ENCODE results near the gene ENTPD2. TPM values are rescaled to one million over a fixed set of nuclear protein-coding genes. Genes with fewer than 3 reads are reported as not detected.
A peak's percentile ranks its signal among the peaks of the same experiment; 100 is the strongest.

Gene ENTPD2
- total and polyA plus RNA-seq, 12 donors = 0.32 to 3.3 (median 1.6) TPM

- intact Hi-C loops (cut with DNase I) = loop anchor here in 1 of 10 donors (10.0 kb wide), 1 partner anchor 178 kb away; the partner anchor contains the start of genes AJM1 and PHPT1
- TF ChIP-seq, protein P1, sequence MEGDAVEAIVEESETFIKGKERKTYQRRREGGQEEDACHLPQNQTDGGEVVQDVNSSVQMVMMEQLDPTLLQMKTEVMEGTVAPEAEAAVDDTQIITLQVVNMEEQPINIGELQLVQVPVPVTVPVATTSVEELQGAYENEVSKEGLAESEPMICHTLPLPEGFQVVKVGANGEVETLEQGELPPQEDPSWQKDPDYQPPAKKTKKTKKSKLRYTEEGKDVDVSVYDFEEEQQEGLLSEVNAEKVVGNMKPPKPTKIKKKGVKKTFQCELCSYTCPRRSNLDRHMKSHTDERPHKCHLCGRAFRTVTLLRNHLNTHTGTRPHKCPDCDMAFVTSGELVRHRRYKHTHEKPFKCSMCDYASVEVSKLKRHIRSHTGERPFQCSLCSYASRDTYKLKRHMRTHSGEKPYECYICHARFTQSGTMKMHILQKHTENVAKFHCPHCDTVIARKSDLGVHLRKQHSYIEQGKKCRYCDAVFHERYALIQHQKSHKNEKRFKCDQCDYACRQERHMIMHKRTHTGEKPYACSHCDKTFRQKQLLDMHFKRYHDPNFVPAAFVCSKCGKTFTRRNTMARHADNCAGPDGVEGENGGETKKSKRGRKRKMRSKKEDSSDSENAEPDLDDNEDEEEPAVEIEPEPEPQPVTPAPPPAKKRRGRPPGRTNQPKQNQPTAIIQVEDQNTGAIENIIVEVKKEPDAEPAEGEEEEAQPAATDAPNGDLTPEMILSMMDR (IDR thresholded peaks at IDR 0.05) = no peak
- H3K36me3 ChIP-seq = peaks cover 0 to 37% (median 4%) of the 10 kb centered on the region in 9 donors
- no peaks in the 10 kb centered on the region for H3K9me3 ChIP-seq
- DNase-seq (no peak), ATAC-seq (no peak)
- H3K27me3 ChIP-seq = no peaks in the 10 kb centered on the region
- 93 to 94% methylated on average over 23 of the region's 23 CpGs for WGBS, 2 donors
- H3K4me1 ChIP-seq = peaks cover 8 to 16% (median 12%) of the 10 kb centered on the region in 9 donors
- H3K4me3 ChIP-seq = no peak overlapping the region
- no peak overlapping the region for H3K27ac ChIP-seq
Observed at GRCh38 chr9:137022662-137023008, 31.2 kb downstream of the ENTPD2 start.

- Histone ChIP-seq H3K4me3 (no peak overlapping the region), H3K36me3 (peaks cover 0 to 42% (median 9%) of the 10 kb centered on the region in 9 donors), H3K4me1 (peaks cover 3 to 11% (median 8%) of the 10 kb centered on the region in 9 donors), H3K27me3 (no peaks in the 10 kb centered on the region), H3K27ac (no peak overlapping the region), H3K9me3 (no peaks in the 10 kb centered on the region)
- WGBS, 2 donors = 66% methylated on average over 30 of the region's 30 CpGs
- intact Hi-C loops (cut with DNase I) = loop anchor here in 1 of 10 donors (10.0 kb wide), 1 partner anchor 177 kb away; the partner anchor contains the start of genes AJM1 and PHPT1
- TF ChIP-seq, protein P1 (IDR thresholded peaks at IDR 0.05) = no peak
- DNase-seq = peak in 1 of 2 donors; percentile 39
- peak in 4 of 8 donors; percentile 5 to 33 (median 14) for ATAC-seq
Observed at GRCh38 chr9:137021979-137022661, 31.7 kb downstream of the ENTPD2 start.

GRCh38 chr9:137021568-137021978 lies 32.3 kb downstream of the ENTPD2 start:
- Histone ChIP-seq H3K27ac (no peak overlapping the region), H3K27me3 (no peaks in the 10 kb centered on the region), H3K9me3 (no peaks in the 10 kb centered on the region), H3K36me3 (peaks cover 0 to 47% (median 12%) of the 10 kb centered on the region in 9 donors), H3K4me1 (peaks cover 0 to 6% (median 3%) of the 10 kb centered on the region in 9 donors), H3K4me3 (no peak overlapping the region)
- no peak for DNase-seq
- ATAC-seq = no peak
- TF ChIP-seq, protein P1 (IDR thresholded peaks at IDR 0.05) = no peak
- intact Hi-C loops (cut with DNase I) = loop anchor here in 1 of 10 donors (10.0 kb wide), 1 partner anchor 177 kb away; the partner anchor contains the start of genes AJM1 and PHPT1
- 91 to 92% methylated on average over 6 of the region's 6 CpGs for WGBS, 2 donors

GRCh38 chr9:137020771-137021567 lies 32.9 kb downstream of the ENTPD2 start:
- WGBS, 2 donors = 96% methylated on average over 32 of the region's 32 CpGs
- Histone ChIP-seq H3K36me3 (peaks cover 0 to 53% (median 12%) of the 10 kb centered on the region in 9 donors), H3K27ac (no peak overlapping the region), H3K4me3 (no peak overlapping the region), H3K27me3 (no peaks in the 10 kb centered on the region), H3K9me3 (no peaks in the 10 kb centered on the region), H3K4me1 (no peaks in the 10 kb centered on the region)
- TF ChIP-seq, protein P1 (IDR thresholded peaks at IDR 0.05) = no peak
- ATAC-seq (no peak), DNase-seq (no peak)
- intact Hi-C loops (cut with DNase I) = loop anchor here in 1 of 10 donors (10.0 kb wide), 1 partner anchor 176 kb away; the partner anchor contains the start of genes AJM1 and PHPT1
